ENCODE results near the gene SH3BP4.

The SH3BP4 gene

GRCh38 chr2:234929002-234929401 is 22.8 kb upstream of the SH3BP4 start:
- TF ChIP-seq, protein P1, sequence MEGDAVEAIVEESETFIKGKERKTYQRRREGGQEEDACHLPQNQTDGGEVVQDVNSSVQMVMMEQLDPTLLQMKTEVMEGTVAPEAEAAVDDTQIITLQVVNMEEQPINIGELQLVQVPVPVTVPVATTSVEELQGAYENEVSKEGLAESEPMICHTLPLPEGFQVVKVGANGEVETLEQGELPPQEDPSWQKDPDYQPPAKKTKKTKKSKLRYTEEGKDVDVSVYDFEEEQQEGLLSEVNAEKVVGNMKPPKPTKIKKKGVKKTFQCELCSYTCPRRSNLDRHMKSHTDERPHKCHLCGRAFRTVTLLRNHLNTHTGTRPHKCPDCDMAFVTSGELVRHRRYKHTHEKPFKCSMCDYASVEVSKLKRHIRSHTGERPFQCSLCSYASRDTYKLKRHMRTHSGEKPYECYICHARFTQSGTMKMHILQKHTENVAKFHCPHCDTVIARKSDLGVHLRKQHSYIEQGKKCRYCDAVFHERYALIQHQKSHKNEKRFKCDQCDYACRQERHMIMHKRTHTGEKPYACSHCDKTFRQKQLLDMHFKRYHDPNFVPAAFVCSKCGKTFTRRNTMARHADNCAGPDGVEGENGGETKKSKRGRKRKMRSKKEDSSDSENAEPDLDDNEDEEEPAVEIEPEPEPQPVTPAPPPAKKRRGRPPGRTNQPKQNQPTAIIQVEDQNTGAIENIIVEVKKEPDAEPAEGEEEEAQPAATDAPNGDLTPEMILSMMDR (IDR thresholded peaks at IDR 0.05; ENCODE audit: low read depth, low read length, missing control alignments), result no peak
- no peak for DNase-seq (ENCODE audit: low read depth)

DNA sequence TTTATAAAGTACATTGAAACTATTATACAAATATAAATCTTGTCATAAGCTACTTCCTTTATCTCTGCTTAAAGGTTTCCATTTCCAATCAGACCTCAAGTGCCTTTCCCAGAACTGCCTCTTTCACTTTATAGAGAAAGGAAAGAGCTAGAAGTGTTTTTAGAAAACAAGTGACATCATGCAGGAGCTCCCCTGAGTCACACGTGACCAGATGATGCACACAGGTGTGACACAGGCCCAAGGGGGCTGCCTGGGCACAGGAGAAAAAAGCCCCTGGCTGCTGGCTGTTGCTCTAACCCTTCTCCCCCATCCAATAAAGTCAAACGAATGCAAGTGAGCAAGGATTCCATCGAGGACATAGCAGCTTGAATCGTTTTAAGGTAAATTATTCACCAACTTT is 21.4 kb upstream of the SH3BP4 start:
- no peak overlapping the region for H3K4me3 ChIP-seq (ENCODE audit: low read depth, low read length)
- no peak for DNase-seq (ENCODE audit: low read depth)
- TF ChIP-seq, protein P1 (IDR thresholded peaks at IDR 0.05; ENCODE audit: low read depth, low read length, missing control alignments), result no peak

More at GRCh38 chr2:234929002-234929401, 22.8 kb upstream of the SH3BP4 start:
- no peak overlapping the region for H3K4me3 ChIP-seq (ENCODE audit: low read depth, low read length)

DNA sequence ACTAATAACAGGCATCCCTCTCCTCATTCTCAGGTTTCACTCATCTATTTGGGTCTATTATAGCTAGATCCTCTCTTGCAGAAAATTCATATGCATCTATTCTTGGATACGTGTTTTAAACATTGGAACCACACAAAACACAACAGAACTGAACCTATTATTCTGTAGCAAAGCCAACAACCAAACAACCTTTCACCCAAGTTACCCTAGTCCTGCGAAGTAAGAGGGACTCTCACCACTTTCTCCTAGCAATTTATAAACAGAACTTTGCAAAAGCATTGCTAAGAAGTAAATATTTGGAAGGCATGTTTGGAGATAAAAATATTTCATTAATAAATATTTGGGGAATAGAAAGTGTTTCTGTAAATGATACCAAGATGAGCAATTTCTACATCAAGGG is 20.4 kb upstream of the SH3BP4 start:
- TF ChIP-seq, protein P1 (IDR thresholded peaks at IDR 0.05; ENCODE audit: low read depth, low read length, missing control alignments), result no peak
- DNase-seq (ENCODE audit: low read depth), result no peak
- H3K4me3 ChIP-seq (ENCODE audit: low read depth, low read length), result no peak overlapping the region

DNA sequence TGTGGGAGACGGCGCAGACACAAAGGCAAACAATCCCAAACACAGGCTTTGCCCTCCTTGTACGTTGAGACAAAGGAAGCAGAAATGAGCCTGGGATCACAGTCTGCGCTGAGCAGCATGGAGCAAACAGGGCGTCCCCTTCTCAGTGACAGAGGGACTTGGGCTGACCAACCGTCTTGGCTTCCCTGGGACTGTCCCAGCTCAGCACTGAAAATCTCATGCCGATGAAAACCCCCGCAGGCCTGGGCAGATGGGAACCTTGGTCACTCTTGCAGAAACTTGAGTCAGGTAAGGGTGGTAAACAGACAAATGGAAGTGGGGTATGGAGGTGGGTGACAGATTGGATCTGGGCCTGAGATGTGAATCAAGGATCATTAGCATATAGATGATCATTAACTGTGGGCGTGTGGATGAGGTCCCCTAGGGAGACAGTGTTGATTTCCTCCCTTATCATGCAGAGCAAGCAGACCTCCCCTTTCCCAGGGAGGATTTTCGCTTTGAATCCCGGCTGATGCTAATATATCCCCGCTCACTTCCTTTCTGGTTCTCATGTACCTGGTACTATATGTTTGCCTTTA is 19.1 kb upstream of the SH3BP4 start:
- DNase-seq (ENCODE audit: low read depth), result no peak
- H3K4me3 ChIP-seq (ENCODE audit: low read depth, low read length), result no peak overlapping the region
- TF ChIP-seq, protein P1 (IDR thresholded peaks at IDR 0.05; ENCODE audit: low read depth, low read length, missing control alignments), result no peak

DNA sequence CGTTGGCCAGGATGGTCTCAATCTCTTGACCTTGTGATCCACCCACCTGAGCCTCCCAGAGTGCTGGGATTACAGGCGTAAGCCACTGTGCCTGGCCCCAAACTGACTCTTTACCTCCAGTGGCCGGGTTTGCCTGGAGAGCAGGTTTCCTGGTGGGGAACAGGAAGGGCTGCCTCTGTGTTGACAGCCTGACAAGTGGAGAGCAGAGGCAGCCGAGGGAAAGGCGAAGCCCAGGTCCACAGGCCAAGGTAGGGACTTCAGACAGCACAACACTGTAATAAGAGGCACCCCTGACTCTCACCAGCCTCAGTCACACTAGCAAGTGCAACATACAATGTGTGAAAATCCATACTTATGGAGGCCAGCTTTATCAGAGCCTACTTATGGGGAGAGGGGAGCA is 16.5 kb upstream of the SH3BP4 start:
- no peak for DNase-seq (ENCODE audit: low read depth)
- TF ChIP-seq, protein P1 (IDR thresholded peaks at IDR 0.05; ENCODE audit: low read depth, low read length, missing control alignments), result no peak
- no peak overlapping the region for H3K4me3 ChIP-seq (ENCODE audit: low read depth, low read length)

- TF ChIP-seq, protein P1 (IDR thresholded peaks at IDR 0.05; ENCODE audit: low read depth, low read length, missing control alignments), result no peak
- no peak overlapping the region for H3K4me3 ChIP-seq (ENCODE audit: low read depth, low read length)
- no peak for DNase-seq (ENCODE audit: low read depth)
Measured at GRCh38 chr2:234939576-234939975, 12.2 kb upstream of the SH3BP4 start.

GRCh38 chr2:234939996-234940395 is 11.8 kb upstream of the SH3BP4 start:
- DNase-seq (ENCODE audit: low read depth), result no peak
- H3K4me3 ChIP-seq (ENCODE audit: low read depth, low read length), result no peak overlapping the region
- TF ChIP-seq, protein P1 (IDR thresholded peaks at IDR 0.05; ENCODE audit: low read depth, low read length, missing control alignments), result no peak

Data from GM12864 (cell line).